Hematopoietic multipotent progenitor cell treated with erythropoietin and hydrocortisone succinate and interleukin-3 and kit ligand, for 15 days (in vitro differentiated cells): ENCODE measurements around the gene FGD4.
A peak's percentile ranks its signal among the peaks of the same experiment; 100 is the strongest.

Experiments
- DNase-seq: peaks from one replicate; pipeline ENCODE4 v3.0.0-alpha.2; 2015; ENCODE audit warnings: low spot score

Gene FGD4

DNA sequence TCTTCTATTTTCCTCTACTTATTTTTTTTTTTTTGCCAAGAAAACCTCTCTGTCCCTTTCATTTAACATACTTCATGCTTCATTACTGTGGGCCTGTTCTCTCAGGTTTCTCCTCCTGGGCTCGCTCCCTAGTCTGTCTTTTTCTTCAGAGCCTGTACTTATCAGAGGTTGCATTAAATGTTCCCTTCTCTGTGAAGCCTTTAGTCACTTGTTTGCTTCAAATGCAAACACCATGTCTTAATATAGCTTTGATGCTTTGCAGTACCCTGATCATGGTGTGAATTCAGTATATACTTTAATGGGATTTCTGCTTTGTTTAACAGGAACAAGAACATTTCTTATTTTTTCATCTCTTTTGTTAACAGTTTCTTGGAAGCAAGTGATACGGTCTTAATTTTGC is 207.1 kb downstream of the FGD4 start:
- DNase-seq, result no peak

GRCh38 chr12:32609966-32610365 is 210.6 kb downstream of the FGD4 start:
- no peak for DNase-seq

DNA sequence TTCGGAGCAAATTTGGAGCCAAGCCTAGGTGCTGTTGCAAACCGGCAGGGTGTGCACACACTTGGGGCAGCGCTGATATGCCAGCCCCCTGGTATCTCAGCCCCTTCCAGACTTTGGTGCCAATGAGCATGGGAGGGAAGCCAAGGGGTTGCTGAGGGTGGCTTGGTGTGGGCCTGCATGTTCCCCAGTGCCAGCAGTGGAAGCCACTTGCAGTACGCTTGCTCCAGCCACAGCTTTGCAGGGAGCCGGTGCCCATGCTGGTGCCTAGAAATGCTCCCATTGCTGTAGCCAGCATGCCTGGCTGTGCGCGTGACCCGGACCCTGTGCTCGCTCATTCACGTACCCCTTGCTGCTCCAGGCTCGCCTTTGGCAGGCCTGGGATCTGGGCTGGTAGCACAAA is 212.6 kb downstream of the FGD4 start:
- DNase-seq, result no peak

- no peak for DNase-seq
These were observed 213.6 kb downstream of the FGD4 start for GRCh38 chr12:32612658-32613614.

DNA sequence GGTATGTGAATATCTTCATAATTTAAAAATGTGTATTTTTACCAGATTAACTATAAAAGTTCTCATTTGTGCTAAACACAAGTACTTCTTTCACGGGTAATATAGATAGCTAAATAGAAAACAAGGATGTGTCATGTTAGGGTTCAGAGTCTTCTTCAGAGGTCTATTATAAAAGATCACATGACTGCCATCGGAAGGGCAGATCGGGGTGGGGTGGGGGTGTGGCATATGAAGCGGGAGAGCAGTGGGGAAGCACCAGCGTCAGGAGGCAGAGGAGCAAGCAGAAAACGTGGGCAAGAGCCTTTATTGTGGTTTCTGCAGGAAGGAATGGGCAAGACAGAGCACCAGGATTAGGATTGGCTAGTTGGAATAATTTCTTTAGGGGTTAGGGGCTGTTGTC is 216.1 kb downstream of the FGD4 start:
- DNase-seq, result no peak

- no peak for DNase-seq
These were observed 218.2 kb downstream of the FGD4 start for GRCh38 chr12:32617534-32617933.

DNA sequence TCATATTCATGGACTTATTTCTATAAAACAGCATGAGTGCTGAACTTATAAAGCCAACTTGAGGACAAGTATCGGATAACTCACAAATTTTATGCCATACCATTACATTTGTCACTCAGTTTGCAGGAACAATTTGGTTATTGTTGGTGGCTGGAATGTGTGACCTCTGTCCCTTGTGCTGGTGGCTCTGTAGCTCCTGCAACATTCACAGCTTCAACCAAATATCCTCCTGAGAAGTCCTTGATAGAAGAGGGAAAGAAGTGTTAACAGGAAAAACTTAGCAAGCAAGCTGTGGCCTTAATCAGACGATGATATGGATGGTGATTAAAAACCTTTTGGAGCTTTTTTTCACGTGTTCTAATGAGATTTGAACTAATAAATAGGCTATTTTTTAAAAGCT is 218.8 kb downstream of the FGD4 start:
- no peak for DNase-seq

DNA sequence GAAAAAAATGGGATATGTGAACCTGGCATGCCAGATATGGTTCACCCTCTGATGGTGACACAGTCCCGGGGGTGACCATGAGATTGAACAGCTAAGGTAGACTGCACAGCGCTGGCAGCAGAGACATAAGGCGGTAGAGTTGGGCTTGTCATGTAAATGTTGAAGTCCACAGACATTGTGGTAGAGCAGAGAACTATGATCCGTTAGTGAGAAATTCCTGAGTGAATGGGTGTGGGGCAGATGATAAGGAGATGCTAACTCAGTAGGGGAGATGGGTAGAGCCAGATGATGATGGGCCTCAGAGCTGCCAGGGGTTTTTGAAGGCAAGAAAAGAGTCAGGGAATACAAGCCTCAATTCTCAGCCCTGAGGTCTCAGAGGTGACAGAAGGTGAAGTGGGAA is 228.6 kb downstream of the FGD4 start:
- no peak for DNase-seq

DNA sequence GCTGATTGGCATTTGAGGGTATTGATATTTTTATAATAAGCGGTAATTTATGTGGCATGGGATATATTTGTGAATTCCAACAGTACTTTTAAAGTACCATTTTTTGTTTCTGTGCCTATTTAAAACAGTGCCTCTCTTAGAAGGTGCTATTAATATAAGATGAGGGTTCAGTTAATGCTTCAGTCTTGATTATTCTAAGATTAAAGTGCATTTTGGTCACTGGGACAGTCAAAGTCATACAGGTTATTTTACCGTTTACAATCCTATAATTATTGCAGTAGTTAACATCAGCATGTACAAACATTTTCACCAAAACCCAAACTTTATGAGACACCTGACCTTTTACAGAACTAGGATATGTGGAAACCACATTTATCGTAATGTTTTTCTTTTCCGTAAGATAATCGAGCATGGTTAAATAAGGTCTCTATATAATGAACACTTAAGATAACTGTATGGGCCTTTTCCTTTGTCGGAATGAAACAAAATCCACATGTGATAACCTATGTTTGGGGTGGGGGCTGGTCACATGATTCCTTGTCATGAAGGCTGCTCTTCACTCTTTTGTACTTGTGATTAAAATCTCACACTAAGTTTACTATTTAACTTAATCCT is 242.0 kb downstream of the FGD4 start:
- DNase-seq, result no peak

GRCh38 chr12:32644431-32644830 is 245.1 kb downstream of the FGD4 start:
- no peak for DNase-seq

DNA sequence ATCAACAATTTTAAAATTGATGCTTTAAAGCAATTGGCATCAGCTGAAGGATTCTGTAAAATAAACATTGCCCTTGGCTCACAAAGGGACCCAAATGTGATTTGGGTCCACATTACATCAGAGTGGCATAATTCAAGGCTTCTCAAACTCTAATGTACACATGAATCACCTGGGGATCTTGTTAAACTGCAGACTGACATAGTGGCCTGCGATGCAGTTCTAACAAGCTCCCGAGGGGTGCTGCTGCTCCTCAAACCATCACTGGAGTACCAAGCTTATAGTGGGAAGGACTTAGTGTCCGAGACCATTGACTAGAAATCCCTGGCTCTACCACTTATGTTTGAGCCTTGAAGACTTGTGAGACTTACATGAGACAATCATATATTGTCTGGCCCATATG is 247.9 kb downstream of the FGD4 start:
- DNase-seq, result no peak

GRCh38 chr12:32650508-32650907 is 251.2 kb downstream of the FGD4 start:
- DNase-seq, result no peak

- no peak for DNase-seq
These were observed 252.0 kb downstream of the FGD4 start for GRCh38 chr12:32651151-32651955.

GRCh38 chr12:32651956-32652210 is 252.5 kb downstream of the FGD4 start:
- DNase-seq, result no peak

DNA sequence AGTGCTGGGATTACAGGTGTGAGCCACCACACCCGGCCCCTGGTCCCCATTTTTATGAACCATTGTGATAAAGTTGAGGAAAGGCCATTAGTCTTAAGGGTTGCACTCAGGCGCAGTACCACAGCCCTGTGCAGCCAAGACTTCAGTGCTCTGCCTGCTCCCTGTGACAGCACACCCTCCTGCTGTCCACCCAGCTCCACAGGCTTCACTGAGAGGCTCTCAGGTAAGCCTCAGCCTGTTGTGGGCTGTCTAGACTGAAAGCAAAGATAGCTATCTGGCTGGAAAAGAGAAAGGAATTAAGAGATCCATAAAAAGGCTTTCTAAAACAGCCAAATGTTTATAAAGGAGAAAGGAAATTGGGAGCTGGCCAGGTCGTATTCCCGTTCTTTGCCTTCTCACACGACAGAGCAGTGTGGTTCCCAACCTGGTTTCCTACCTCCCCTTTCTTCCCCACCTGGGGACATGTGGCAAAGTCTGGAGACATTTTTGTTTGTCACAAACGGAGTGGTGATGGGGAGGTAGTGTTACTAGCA is 260.6 kb downstream of the FGD4 start:
- DNase-seq, result no peak

DNA sequence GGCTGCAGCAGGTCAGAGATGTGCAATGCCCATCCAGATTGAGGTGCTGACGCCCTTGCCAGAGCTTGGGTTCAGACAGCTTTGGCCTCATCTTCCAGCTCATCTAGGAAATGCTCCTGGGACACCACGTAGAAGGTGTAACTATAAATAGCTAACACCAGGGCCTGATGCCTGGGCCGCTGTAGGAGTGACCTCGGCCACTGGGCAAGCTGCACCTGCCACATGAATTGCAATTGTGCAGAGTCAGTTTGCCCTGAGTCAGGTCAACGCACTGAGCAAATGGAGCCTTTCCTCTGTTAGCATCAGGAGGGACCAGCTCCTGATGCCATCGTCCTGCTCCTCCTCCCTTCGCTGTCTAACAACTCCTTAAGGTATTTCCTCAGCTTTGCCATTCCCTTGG is 262.3 kb downstream of the FGD4 start:
- no peak for DNase-seq

- DNase-seq, result no peak
These were observed 263.3 kb downstream of the FGD4 start for GRCh38 chr12:32662665-32663064.

GRCh38 chr12:32666018-32666417 is 266.7 kb downstream of the FGD4 start:
- no peak for DNase-seq

- no peak for DNase-seq
These were observed 270.2 kb downstream of the FGD4 start for GRCh38 chr12:32669584-32669983.

DNA sequence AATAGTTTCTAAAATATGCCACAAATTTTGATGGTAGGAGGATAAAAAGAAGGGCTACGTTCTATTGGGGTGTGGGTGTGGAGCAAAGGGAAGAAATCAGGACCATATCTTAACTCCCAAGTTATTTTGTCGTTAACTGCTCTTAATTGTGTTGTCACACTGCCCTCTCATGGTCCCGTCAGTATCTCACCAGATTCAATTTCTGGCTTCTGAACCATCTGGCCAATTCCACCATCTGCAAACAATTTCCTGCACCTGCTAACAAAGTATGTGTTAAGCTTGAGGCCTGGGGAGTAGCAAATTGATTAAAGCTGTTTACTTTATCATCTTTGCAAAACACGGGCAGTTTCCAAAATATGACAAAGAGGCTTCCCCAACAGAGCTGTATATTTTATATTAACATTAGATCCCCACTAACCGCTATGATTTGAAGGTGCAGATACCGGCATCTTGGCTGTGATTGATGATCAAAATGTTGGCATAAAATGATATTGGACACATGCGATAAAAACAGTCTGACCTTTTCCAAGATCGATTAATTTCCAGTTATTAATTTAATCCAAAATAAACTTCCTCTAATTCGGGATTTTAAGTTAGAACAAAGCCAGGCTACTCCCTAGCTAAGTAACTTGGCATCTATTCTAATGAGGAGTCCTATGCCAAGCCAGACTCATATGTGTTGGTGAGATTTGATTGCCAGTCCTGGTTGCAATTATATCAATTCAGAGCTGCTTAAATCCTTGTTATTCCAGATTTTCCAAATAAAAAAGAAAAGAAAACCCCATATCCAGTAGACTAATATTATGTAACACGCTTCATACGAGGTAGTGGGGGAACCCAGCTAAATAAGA is 272.8 kb downstream of the FGD4 start:
- no peak for DNase-seq

DNA sequence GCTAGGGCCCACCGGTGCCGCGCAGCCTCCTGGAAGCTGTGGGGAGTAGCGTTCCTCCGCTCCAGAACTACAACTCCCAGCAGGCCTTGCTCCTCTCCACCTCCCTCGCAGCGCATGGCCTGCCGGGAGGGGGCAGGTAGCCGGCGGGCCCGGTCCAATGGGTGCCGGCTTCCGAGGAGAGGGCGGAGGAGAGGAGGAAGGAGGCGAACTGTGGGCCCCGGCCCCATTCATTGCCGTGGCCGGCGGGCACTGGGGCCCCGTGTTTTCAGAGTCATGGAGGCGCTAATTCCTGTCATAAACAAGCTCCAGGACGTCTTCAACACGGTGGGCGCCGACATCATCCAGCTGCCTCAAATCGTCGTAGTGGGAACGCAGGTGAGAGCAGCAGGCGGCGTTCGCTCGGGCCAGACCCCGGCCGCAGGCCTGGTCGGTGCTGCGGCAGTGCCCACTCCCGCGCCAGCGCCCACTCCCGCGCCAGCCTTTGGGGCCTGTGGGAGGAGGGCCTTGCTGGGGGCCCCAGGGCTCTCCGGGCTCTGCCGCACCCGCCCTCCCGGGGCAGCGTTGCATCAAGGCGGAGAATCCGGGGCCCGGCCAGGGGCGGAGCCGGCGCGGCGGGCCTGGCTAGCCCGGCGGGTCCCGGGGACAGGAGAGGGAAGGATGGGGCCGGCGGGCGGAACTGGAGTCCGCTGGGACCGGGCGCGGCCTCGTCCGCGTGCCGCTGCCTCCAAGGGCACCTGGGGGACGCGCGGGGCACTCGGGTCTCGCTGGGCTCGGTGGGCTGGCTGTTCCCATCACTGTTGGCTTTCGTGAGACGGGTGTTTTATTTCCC is 279.9 kb downstream of the FGD4 start, which contains the start of gene DNM1L:
Gene DNM1L (plus strand): TSS at position 211 of the 829 bp plus-strand sequence. CDS start 63 bp downstream, at position 274.
- DNase-seq, result peak; percentile 92
